IMR-90 (cell line): ENCODE measurements around the gene NPHP4. TPM values are rescaled to one million over a fixed set of nuclear protein-coding genes. Genes with fewer than 3 reads are reported as not detected.

Experiments
- ATAC-seq: fragments of 200-7000 bp; cut with Tn5 transposase; 2 replicates; pipeline ENCODE4 v1.9.1; 2020; ENCODE audit warnings: low read depth, mild to moderate bottlenecking, moderate library complexity
- BruUV-seq: library from RNA; stranded (reverse); fragments of 400-500 nt; replicated peaks from 2 replicates; lab custom pipeline; 2021; lab: Mats Ljungman, UMichigan
- CTCF ChIA-PET: fragments of 300-600 bp; formaldehyde crosslinking; extraction: SDS; loops from one replicate; lab custom pipeline; 2021; ENCODE audit warnings: antibody characterized with exemption; lab: Yijun Ruan, JAX
- POLR2A ChIA-PET: fragments of 300-600 bp; sonication (Branson Sonifier 250); formaldehyde crosslinking; loops from one replicate; lab custom pipeline; 2022; ENCODE audit warnings: antibody characterized with exemption; ENCODE audit not compliant: unreplicated experiment; lab: Charles Lee
- DNase-seq: peaks from one replicate; pipeline ENCODE4 v3.0.0; 2013
- H2AFZ ChIP-seq: replicated peaks from 2 replicates; pipeline ENCODE3; 2013; ENCODE audit warnings: low read length, mild to moderate bottlenecking; ENCODE audit not compliant: poor library complexity
- H2AK5ac ChIP-seq: 2 replicates; pipeline ENCODE4 v1.6.1; 2013; ENCODE audit warnings: low read depth, low read length, inconsistent platforms
- H2AK9ac ChIP-seq: replicated peaks from 2 replicates; pipeline ENCODE3; 2013; ENCODE audit warnings: mild to moderate bottlenecking, low read depth, low read length, moderate library complexity; ENCODE audit not compliant: poor library complexity
- H2BK120ac ChIP-seq: 2 replicates; pipeline ENCODE4 v1.6.1; 2013; ENCODE audit warnings: low read depth, low read length, inconsistent platforms
- H2BK15ac ChIP-seq: 3 replicates; pipeline ENCODE4 v1.6.1; 2013; ENCODE audit warnings: low read depth, low read length, inconsistent platforms
- H2BK20ac ChIP-seq: 2 replicates; pipeline ENCODE4 v1.6.1; 2013; ENCODE audit warnings: low read depth, mild to moderate bottlenecking, inconsistent platforms, low read length, moderate library complexity
- H2BK5ac ChIP-seq: 2 replicates; pipeline ENCODE4 v1.6.1; 2013; ENCODE audit warnings: mild to moderate bottlenecking, low read depth, low read length, inconsistent platforms; ENCODE audit not compliant: poor library complexity, severe bottlenecking
- H3K14ac ChIP-seq: replicated peaks from 2 replicates; pipeline ENCODE4 v1.6.1; 2013; ENCODE audit warnings: low read depth, low read length, inconsistent platforms
- H3K18ac ChIP-seq: 2 replicates; pipeline ENCODE4 v1.6.1; 2013; ENCODE audit warnings: low read depth, low read length, control low read depth
- H3K23ac ChIP-seq: 2 replicates; pipeline ENCODE4 v1.6.1; 2013; ENCODE audit warnings: low read depth, low read length, inconsistent platforms
- H3K27ac ChIP-seq: 2 replicates; pipeline ENCODE4 v1.5.1; 2013; ENCODE audit warnings: mild to moderate bottlenecking, control low read depth, low read length; ENCODE audit not compliant: insufficient read depth
- H3K27me3 ChIP-seq: 2 replicates; pipeline ENCODE4 v1.6.1; 2013; ENCODE audit warnings: low read length; ENCODE audit not compliant: control insufficient read depth, insufficient read depth
- H3K36me3 ChIP-seq: 2 replicates; pipeline ENCODE4 v1.6.1; 2013; ENCODE audit warnings: low read length, mixed read lengths; ENCODE audit not compliant: control insufficient read depth, insufficient read depth
- H3K4ac ChIP-seq: 2 replicates; pipeline ENCODE4 v1.6.1; 2013; ENCODE audit warnings: low read depth, low read length, inconsistent platforms
- H3K4me1 ChIP-seq: 2 replicates; pipeline ENCODE4 v1.6.1; 2013; ENCODE audit warnings: low read length, mixed read lengths; ENCODE audit not compliant: control insufficient read depth, insufficient read depth
- H3K4me2 ChIP-seq: 2 replicates; pipeline ENCODE4 v1.6.1; 2013; ENCODE audit warnings: low read depth, mild to moderate bottlenecking, control low read depth, low read length, moderate library complexity
- H3K4me3 ChIP-seq: 2 replicates; pipeline ENCODE4 v1.5.1; 2013; ENCODE audit warnings: low read depth, mild to moderate bottlenecking, control low read depth, low read length, moderate library complexity; ENCODE audit not compliant: insufficient read depth
- H3K56ac ChIP-seq: 2 replicates; pipeline ENCODE4 v1.6.1; 2013; ENCODE audit warnings: low read length, inconsistent platforms; ENCODE audit not compliant: insufficient read depth; ENCODE audit errors: extremely low read depth
- H3K79me1 ChIP-seq, 2 experiments: 2 replicates each; pipeline ENCODE4 v1.6.1; 2013; ENCODE audit warnings: low read length in 2 of 2, inconsistent platforms in 1 of 2, low read depth in 1 of 2
- H3K9ac ChIP-seq: 2 replicates; pipeline ENCODE4 v1.6.1; 2013; ENCODE audit warnings: low read depth, low read length, control low read depth
- H3K9me1 ChIP-seq: 2 replicates; pipeline ENCODE4 v1.6.1; 2013; ENCODE audit warnings: low read length, inconsistent platforms; ENCODE audit not compliant: insufficient read depth
- H3K9me3 ChIP-seq: 2 replicates; pipeline ENCODE4 v1.6.1; 2013; ENCODE audit warnings: low read length; ENCODE audit not compliant: control insufficient read depth, insufficient read depth
- H4K20me1 ChIP-seq: 2 replicates; pipeline ENCODE4 v1.6.1; 2013; ENCODE audit warnings: low read length, inconsistent platforms; ENCODE audit not compliant: insufficient read depth
- H4K5ac ChIP-seq: 2 replicates; pipeline ENCODE4 v1.6.1; 2013; ENCODE audit warnings: mild to moderate bottlenecking, low read depth, low read length, control low read depth
- H4K8ac ChIP-seq, 2 experiments: 2 replicates each; pipeline ENCODE4 v1.6.1; 2013; ENCODE audit warnings: low read depth in 2 of 2, low read length in 2 of 2, control low read depth in 1 of 2, inconsistent platforms in 1 of 2
- H4K91ac ChIP-seq: 2 replicates; pipeline ENCODE4 v1.6.1; 2013; ENCODE audit warnings: low read depth, low read length, inconsistent platforms; ENCODE audit not compliant: insufficient read depth
- BHLHE40 ChIP-seq: fragments of 150-350 bp; IDR thresholded peaks from 2 replicates; pipeline ENCODE4 v1.6.1; 2016; ENCODE audit warnings: mild to moderate bottlenecking, low read depth, low read length
- CEBPB ChIP-seq: IDR thresholded peaks from 2 replicates; pipeline ENCODE4 v1.6.1; 2012; ENCODE audit warnings: low read depth, low read length, improper control_type of control experiment
- CHD1 ChIP-seq: IDR thresholded peaks from 2 replicates; pipeline ENCODE4 v1.6.1; 2012; ENCODE audit warnings: low read depth, low read length, improper control_type of control experiment
- FOS ChIP-seq: fragments of 150-350 bp; IDR thresholded peaks from 2 replicates; pipeline ENCODE4 v1.6.1; 2016; ENCODE audit warnings: low read depth, low read length
- MAFK ChIP-seq: IDR thresholded peaks from 2 replicates; pipeline ENCODE4 v1.6.1; 2012; ENCODE audit warnings: low read depth, low read length, improper control_type of control experiment
- MAZ ChIP-seq: IDR thresholded peaks from 2 replicates; pipeline ENCODE4 v1.6.1; 2012; ENCODE audit warnings: low read depth, mild to moderate bottlenecking, low read length, improper control_type of control experiment, moderate library complexity, borderline replicate concordance
- MXI1 ChIP-seq: IDR thresholded peaks from 2 replicates; pipeline ENCODE4 v1.6.1; 2012; ENCODE audit warnings: low read depth, mild to moderate bottlenecking, low read length, moderate library complexity, borderline replicate concordance
- NFE2L2 ChIP-seq: fragments of 150-350 bp; IDR thresholded peaks from 2 replicates; pipeline ENCODE4 v1.6.1; 2016; ENCODE audit warnings: low read depth, mild to moderate bottlenecking, low read length
- POLR2A ChIP-seq: IDR thresholded peaks from 2 replicates; pipeline ENCODE4 v1.6.1; 2012; ENCODE audit warnings: mild to moderate bottlenecking, low read depth, low read length
- RAD21 ChIP-seq: IDR thresholded peaks from 2 replicates; pipeline ENCODE4 v1.6.1; 2012; ENCODE audit warnings: low read length, improper control_type of control experiment
- RCOR1 ChIP-seq: IDR thresholded peaks from 2 replicates; pipeline ENCODE4 v1.6.1; 2012; ENCODE audit warnings: mild to moderate bottlenecking, low read length, improper control_type of control experiment; ENCODE audit not compliant: insufficient replicate concordance
- RFX5 ChIP-seq: IDR thresholded peaks from 2 replicates; pipeline ENCODE4 v1.8.0; 2012; ENCODE audit warnings: low read depth, mild to moderate bottlenecking, low read length, moderate library complexity
- SMC3 ChIP-seq: fragments of 150-350 bp; IDR thresholded peaks from 2 replicates; pipeline ENCODE4 v1.6.1; 2016; ENCODE audit warnings: low read depth, mild to moderate bottlenecking, antibody characterized with exemption, low read length, moderate library complexity
- USF2 ChIP-seq: fragments of 150-350 bp; IDR thresholded peaks from 2 replicates; pipeline ENCODE4 v1.6.1; 2017; ENCODE audit warnings: mild to moderate bottlenecking, antibody characterized with exemption, low read length, low read depth
- WGBS, 2 experiments: methylation state at CpG; one replicate each; pipeline versions ENCODE4 v1.1.5 to v1.1.7; 2013; ENCODE audit warnings: missing lambda C conversion rate in 2 of 2; ENCODE audit not compliant: insufficient read length in 1 of 2; ENCODE audit errors: extremely low coverage in 2 of 2; 5-methylcytosine and 5-hydroxymethylcytosine counted together
- dilution Hi-C: fragments of 300-500 bp; cut with HindIII; formaldehyde crosslinking; loops from one replicate; pipeline ENCODE4 v1.14.3; 2018; ENCODE audit warnings: low sequenced_read_pairs; ENCODE audit not compliant: unreplicated experiment
- in situ Hi-C: fragments of 300-500 bp; cut with MboI; formaldehyde crosslinking; loops from 3 replicates; pipeline ENCODE4 v1.14.3; 2019; ENCODE audit warnings: low sequenced_read_pairs, inconsistent platforms, mixed read lengths
- intact Hi-C: fragments of 100-400 bp; cut with micrococcal nuclease; formaldehyde crosslinking; loops from 2 replicates; pipeline ENCODE4 v1.10.0; 2022
- polyA plus RNA-seq, 3 experiments: library from polyadenylated mRNA; depleted of rRNA; stranded (reverse); fragments of >200 nt; gene quantifications; 2 replicates each; pipeline ENCODE4 v1.2.3, GENCODE V29; 2012; ENCODE audit warnings: low replicate concordance in 1 of 3
- total RNA-seq: library from RNA; depleted of rRNA; stranded (reverse); fragments of >200 nt; gene quantifications from 2 replicates; pipeline ENCODE4 v1.2.3, GENCODE V29; 2012
- TF ChIP-seq, protein P1 (sequence below): fragments of 150-350 bp; IDR thresholded peaks from 2 replicates; pipeline ENCODE4 v1.6.1; 2016; ENCODE audit warnings: low read depth, mild to moderate bottlenecking, low read length, moderate library complexity, borderline replicate concordance
- TF ChIP-seq, protein P2 (sequence below): conservative IDR thresholded peaks from 2 replicates; pipeline ENCODE4 v1.5.1; 2012; ENCODE audit warnings: mild to moderate bottlenecking, low read depth, low read length, improper control_type of control experiment

NPHP4 gene
- total and polyA plus RNA-seq, 2 of the 4 experiments (the other 2 are of a cell fraction) = 2.0 to 5.5 TPM

GRCh38 chr1:6037338-6037762 is 45.1 kb upstream of the NPHP4 start:
- Histone ChIP-seq H4K91ac (no peak overlapping the region), H3K9ac (no peak overlapping the region), H3K4ac (no peak overlapping the region), H3K4me2 (no peak overlapping the region), H4K20me1 (no peaks in the 10 kb centered on the region), H3K9me3 (no peaks in the 10 kb centered on the region), H4K5ac (no peak overlapping the region), H2AFZ (no peak overlapping the region), H3K36me3 (no peaks in the 10 kb centered on the region), H2AK5ac (no peak overlapping the region), H2BK120ac (no peak overlapping the region), H3K14ac (no peak overlapping the region), H3K4me3 (no peak overlapping the region), H2BK20ac (no peak overlapping the region), H3K27me3 (peaks cover 5% of the 10 kb centered on the region; the same call in 1 of the 2 replicates), H4K8ac (no peak overlapping the region), H3K18ac (no peak overlapping the region), H2BK5ac (no peak overlapping the region), H3K27ac (no peak overlapping the region), H3K23ac (no peak overlapping the region), H2BK15ac (no peak overlapping the region), H2AK9ac (no peak overlapping the region), H3K79me1 (no peaks in the 10 kb centered on the region), H3K56ac (no peak overlapping the region), H3K4me1 (no peaks in the 10 kb centered on the region), H3K9me1 (peaks cover 4% of the 10 kb centered on the region)
- dilution Hi-C loops (no loop called here), intact Hi-C loops (no loop called here), in situ Hi-C loops (no loop called here)
- BruUV-seq = no TSS peak
- WGBS, 2 experiments = 40% methylated on average over 4 of the region's 9 CpGs; no CpG with 5 or more reads in 1 of the 2 experiments
- ChIA-PET POLR2A (no interaction called here), CTCF (no interaction called here)
- TF ChIP-seq POLR2A = no peak
- no peak for TF ChIP-seq MAFK
- no peak for TF ChIP-seq NFE2L2
- TF ChIP-seq RCOR1 = no peak
- no peak for TF ChIP-seq FOS
- TF ChIP-seq MXI1 = no peak
- TF ChIP-seq MAZ = no peak
- TF ChIP-seq, protein P1, sequence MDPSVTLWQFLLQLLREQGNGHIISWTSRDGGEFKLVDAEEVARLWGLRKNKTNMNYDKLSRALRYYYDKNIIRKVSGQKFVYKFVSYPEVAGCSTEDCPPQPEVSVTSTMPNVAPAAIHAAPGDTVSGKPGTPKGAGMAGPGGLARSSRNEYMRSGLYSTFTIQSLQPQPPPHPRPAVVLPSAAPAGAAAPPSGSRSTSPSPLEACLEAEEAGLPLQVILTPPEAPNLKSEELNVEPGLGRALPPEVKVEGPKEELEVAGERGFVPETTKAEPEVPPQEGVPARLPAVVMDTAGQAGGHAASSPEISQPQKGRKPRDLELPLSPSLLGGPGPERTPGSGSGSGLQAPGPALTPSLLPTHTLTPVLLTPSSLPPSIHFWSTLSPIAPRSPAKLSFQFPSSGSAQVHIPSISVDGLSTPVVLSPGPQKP = no peak
- no peak for TF ChIP-seq RAD21
- TF ChIP-seq, protein P2, sequence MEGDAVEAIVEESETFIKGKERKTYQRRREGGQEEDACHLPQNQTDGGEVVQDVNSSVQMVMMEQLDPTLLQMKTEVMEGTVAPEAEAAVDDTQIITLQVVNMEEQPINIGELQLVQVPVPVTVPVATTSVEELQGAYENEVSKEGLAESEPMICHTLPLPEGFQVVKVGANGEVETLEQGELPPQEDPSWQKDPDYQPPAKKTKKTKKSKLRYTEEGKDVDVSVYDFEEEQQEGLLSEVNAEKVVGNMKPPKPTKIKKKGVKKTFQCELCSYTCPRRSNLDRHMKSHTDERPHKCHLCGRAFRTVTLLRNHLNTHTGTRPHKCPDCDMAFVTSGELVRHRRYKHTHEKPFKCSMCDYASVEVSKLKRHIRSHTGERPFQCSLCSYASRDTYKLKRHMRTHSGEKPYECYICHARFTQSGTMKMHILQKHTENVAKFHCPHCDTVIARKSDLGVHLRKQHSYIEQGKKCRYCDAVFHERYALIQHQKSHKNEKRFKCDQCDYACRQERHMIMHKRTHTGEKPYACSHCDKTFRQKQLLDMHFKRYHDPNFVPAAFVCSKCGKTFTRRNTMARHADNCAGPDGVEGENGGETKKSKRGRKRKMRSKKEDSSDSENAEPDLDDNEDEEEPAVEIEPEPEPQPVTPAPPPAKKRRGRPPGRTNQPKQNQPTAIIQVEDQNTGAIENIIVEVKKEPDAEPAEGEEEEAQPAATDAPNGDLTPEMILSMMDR = no peak
- TF ChIP-seq CEBPB = no peak
- TF ChIP-seq USF2 = no peak
- no peak for TF ChIP-seq BHLHE40
- no peak for TF ChIP-seq SMC3
- TF ChIP-seq CHD1 = no peak
- TF ChIP-seq RFX5 = no peak
- DNase-seq (peak; percentile 34), ATAC-seq (peak; percentile 28)
